ENCODE data around the gene TRIM41.
"Not testable (repeated sequence)": the region's sequence is repeated elsewhere in the genome, so short reads cannot be mapped to it uniquely, and the experiment has no call there.

DNA sequence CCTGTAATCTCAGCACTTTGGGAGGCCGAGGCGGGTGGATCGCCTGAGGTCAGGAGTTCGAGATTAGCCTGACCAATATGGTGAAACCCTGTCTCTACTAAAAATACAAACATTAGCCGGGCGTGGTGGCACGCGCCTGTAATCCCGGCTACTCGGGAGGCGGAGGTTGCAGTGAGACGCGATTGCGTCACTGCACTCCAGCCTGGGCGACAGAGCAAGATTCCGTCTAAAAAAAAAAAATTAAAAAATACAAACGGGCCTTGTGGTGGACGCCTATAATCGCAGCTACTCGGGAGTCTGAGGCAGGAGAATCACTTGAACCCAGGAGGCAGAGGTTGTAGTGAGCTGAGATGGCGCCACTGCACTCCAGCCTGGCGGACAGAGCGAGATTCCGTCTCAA, 14.1 kb upstream of the TRIM41 start:
- TF ChIP-seq, protein P1, sequence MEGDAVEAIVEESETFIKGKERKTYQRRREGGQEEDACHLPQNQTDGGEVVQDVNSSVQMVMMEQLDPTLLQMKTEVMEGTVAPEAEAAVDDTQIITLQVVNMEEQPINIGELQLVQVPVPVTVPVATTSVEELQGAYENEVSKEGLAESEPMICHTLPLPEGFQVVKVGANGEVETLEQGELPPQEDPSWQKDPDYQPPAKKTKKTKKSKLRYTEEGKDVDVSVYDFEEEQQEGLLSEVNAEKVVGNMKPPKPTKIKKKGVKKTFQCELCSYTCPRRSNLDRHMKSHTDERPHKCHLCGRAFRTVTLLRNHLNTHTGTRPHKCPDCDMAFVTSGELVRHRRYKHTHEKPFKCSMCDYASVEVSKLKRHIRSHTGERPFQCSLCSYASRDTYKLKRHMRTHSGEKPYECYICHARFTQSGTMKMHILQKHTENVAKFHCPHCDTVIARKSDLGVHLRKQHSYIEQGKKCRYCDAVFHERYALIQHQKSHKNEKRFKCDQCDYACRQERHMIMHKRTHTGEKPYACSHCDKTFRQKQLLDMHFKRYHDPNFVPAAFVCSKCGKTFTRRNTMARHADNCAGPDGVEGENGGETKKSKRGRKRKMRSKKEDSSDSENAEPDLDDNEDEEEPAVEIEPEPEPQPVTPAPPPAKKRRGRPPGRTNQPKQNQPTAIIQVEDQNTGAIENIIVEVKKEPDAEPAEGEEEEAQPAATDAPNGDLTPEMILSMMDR (conservative IDR thresholded peaks at IDR 0.05 in 1 of 2, IDR thresholded peaks at IDR 0.05 in 1 of 2; ENCODE audit: extremely low read depth in 1 of 2, insufficient read depth in 1 of 2, low read depth in 1 of 2, low read length in 2 of 2), result not testable (repeated sequence)
- not testable (repeated sequence) for TF ChIP-seq EZH2 (IDR thresholded peaks at IDR 0.05; ENCODE audit: borderline replicate concordance, low read length)
